Forelimb muscle (tissue), 1 donor: ENCODE measurements around the gene FOXO3. TPM values are rescaled to one million over a fixed set of nuclear protein-coding genes. Genes with fewer than 3 reads are reported as not detected.
"Not testable (repeated sequence)": the region's sequence is repeated elsewhere in the genome, so short reads cannot be mapped to it uniquely, and the experiment has no call there.

ENCODE experiments used
- DNase-seq: peaks from one replicate; pipeline ENCODE4 v3.0.0-alpha.2; 2013; ENCODE audit warnings: low read depth
- polyA plus RNA-seq: library from polyadenylated mRNA; unstranded; fragments of 120-200 nt; gene quantifications from one replicate; pipeline ENCODE4 v1.2.1, GENCODE V29; 2013; ENCODE audit not compliant: insufficient read length

FOXO3 gene
- polyA plus RNA-seq, 1 donor = 30.1 TPM

DNA sequence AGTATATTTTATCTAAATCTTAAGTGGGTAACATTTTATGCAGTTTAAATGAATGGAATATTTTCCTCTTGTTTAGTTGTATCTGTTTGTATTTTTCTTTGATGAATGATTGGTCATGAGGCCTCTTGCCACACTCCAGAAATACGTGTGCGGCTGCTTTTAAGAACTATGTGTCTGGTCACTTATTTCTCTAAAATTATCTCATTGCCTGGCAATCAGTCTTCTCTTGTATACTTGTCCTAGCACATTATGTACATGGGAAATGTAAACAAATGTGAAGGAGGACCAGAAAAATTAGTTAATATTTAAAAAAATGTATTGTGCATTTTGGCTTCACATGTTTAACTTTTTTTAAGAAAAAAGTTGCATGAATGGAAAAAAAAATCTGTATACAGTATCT lies 123.3 kb downstream of the FOXO3 start:
- DNase-seq = not testable (repeated sequence)

- DNase-seq = no peak
Observed at GRCh38 chr6:108684771-108685329, 124.1 kb downstream of the FOXO3 start.

DNA sequence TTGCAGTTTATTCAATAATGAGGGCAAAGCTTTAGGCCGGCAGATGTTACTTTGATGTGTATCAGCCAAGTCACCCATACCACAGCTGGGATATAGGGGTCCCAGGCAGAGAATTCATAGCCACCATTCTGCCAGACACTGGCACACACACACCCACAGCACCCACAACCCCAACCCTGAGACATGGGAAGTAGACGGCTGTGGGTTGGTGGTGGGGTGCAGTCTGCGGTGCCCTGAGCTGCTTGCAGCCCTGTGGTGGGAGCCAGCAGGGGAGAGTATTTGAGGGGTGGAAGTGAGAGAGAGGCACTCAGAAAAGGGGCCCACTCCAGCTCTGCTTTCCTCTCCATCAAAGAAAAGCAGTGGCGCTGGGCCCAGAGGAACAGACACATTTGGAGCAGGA lies 125.3 kb downstream of the FOXO3 start:
- no peak for DNase-seq

DNA sequence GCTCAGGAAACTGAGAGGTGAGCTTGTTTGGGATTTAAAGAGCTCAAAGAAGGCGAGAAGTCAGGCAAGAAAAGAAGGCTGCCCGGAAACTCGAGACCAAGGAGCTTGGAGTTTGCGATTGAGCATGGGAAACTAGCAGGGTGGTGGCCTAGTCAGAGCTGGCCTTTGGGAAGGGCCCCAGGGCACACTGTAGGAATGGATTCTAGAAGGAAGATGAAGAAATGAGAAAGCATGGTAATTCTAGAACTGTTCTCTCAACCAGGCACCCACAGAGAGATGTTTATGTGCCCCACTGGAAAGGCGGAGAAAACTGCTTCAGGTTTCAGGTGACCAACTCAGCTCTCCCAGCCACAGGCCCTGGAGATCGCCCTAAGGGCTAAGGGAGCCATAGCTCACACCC lies 126.2 kb downstream of the FOXO3 start:
- DNase-seq = no peak

DNA sequence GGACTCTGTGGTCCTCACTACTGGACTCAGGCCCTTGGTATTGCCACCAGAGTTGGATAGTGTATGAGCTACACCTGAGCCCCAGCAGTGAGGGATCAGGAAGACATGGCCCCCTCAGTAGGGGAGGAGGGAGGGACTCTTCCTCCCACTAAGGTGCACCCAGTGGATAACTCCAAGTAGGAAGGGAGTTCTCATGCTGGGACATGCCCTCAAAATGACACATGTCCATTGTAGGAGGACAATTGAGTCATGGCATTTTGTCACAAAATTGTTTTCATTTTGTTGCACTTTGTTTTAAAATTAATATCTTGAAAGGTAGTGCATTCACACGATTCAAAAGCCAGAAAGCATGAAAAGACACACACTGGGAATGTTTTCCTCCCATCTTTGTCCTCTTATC lies 127.2 kb downstream of the FOXO3 start:
- DNase-seq = no peak

GRCh38 chr6:108689272-108690161 lies 128.8 kb downstream of the FOXO3 start:
- DNase-seq = no peak

- no peak for DNase-seq
Observed at GRCh38 chr6:108690326-108691049, 129.8 kb downstream of the FOXO3 start.

DNA sequence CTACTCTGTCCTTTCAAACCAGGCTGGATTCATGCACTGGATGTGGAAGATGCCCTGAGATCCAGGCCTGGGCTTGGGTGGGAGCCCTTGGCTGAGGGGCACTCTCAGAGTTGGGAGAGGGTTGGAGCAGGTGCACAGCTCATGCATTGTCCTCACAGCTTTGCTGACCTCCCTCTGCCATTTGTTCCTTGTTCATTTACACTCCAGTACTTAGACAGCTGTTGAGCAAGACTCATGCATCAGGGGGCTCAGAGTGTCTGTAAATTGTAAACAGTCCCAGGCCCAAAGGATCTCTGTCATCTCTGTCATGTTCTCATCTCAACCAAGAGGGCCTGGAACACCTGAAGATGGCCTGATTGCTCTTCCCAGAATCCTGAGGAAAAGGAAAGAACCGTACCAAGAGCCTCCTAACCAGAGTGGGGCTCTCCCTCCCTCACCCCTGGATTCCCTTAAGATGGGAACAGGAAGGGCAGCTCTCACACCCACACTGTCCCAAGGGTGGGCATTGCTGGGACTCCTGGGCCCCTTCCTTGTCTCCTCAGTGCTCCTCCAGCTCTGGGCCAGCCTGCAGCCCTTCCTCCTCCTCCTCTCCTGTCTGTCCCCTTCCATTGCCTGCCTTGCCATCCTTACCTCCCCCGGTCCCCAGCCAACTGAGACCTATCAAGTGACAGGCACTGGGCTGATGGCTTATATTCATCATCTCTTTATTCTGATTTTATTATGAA lies 132.9 kb downstream of the FOXO3 start:
- no peak for DNase-seq

DNA sequence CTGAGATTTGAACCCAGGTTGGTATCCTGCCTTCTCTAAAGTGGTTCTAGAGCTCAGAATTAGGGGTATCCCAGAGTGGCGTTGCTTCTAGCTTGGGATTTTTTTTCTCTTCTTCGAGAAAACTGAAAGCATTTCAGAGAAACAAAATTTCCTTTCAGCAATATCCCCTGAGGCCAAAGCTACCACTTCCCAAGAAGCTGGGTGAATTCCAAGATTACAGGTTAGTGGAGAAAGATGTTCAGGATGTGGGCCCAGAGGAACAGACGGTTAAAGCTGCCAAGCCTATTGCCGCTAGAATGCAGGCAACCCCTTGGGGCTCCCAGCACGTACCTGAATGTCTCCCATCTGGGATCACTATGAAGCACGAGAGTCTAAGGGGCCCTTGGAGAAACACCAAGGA lies 134.1 kb downstream of the FOXO3 start:
- no peak for DNase-seq

DNA sequence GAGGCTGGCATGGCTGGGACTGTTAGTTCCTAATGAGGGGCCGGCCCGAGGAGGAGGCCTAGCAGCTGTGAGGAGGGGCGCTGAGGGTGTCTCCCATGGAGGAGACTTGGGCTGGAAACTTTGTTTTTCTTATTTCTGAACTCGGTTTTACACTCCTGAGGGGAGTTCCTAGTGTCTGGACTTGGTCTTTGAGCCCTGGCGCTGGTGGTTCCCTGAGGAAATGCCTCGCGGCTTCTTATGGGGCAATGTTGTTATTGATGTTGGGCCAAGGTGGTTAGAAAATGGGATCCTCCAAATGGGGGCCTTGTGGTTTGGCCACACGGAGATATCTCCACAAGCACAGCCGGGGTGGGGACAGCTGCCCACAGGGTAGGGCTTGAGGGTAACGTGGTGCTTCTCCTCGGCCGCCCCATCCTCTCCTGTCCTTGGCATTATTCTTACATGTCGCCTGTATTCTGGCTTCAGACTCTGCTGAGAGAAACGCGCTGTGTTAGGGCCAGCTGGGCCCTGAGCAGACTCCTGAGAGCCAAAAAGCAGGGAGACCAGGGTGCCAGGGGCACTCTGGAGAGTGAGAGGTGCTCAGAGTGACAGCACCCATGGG lies 136.9 kb downstream of the FOXO3 start:
- DNase-seq = no peak

- no peak for DNase-seq
Observed at GRCh38 chr6:108698593-108699289, 138.0 kb downstream of the FOXO3 start.

- DNase-seq = no peak
Observed at GRCh38 chr6:108699290-108700041, 138.7 kb downstream of the FOXO3 start.

GRCh38 chr6:108702106-108702851 lies 141.6 kb downstream of the FOXO3 start:
- DNase-seq = no peak

- DNase-seq = no peak
Observed at GRCh38 chr6:108706649-108707048, 145.9 kb downstream of the FOXO3 start.

- DNase-seq = no peak
Observed at GRCh38 chr6:108707328-108707976, 146.7 kb downstream of the FOXO3 start.

- no peak for DNase-seq
Observed at GRCh38 chr6:108710030-108710429, 149.3 kb downstream of the FOXO3 start.

DNA sequence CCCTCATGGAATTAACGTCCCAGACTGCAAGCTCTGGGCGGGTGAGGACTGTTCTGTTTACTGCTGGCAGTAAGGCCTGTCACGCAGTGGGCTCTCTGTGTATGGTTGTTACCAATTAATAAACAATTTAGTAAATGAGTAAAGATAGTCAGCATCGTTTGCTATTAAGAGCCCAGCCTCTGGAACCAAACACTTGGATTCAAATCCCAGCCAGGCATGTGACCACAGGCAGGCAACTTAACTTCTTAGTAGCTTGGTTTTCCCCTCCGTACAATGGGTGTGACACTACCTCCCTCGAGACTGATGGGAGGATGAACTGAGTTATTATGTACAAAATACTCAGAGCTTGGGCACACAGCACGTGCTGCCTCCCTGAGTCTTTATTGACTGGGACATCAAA lies 149.8 kb downstream of the FOXO3 start:
- DNase-seq = no peak

GRCh38 chr6:108711071-108711470 lies 150.4 kb downstream of the FOXO3 start:
- no peak for DNase-seq

GRCh38 chr6:108711826-108712225 lies 151.1 kb downstream of the FOXO3 start:
- DNase-seq = no peak
